Measurements from ENCODE around the gene PHF14. TPM values are rescaled to one million over a fixed set of nuclear protein-coding genes. Genes with fewer than 3 reads are reported as not detected.

Gene PHF14
- total RNA-seq, 1 experiment from 2014 or later = 40.2 TPM

DNA sequence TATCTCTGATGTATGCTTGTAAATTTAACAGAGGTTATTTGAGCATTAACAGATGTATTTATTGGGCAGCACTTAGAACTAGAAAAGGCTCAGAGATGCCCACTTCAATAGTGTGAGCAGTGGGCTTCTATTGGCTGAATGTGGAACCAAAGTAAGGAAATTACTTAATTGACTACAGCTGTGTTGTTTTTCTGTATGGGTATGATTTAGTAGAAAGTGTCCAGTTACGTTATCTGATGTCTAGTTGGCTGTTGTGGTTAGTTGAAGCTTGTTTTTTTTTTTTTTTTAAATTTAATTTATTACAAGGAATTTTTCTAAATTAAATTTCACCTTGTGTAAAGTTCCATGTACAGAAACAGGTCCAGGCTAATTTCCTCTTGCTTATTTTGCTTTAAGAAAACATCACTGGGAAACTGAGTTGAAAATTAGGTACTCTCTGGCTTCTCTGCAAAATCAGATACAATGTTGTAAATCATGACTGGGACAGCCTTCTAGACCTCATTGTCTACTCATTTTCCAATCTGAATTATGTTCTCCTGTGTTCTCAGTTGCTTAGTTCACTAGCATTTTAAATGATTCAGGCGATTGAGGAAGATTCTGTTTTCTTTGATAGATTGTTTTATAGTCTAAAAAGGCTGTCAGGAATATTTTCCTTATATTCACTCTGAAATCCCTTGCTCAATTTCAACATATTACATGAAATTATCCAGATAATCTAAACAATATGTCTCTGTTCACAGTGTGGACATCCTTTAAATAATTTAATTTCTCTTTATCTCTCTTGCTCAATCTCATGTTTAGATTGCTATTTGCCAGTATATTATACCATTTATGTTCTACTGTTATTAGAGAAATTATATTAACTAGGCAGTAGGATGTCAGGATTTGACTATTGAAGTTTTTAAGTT, 53.0 kb downstream of the PHF14 start:
- BruUV-seq (replicated peaks) = no TSS peak
- H3K4me3 Mint-ChIP-seq (ENCODE audit: low read depth, unreplicated experiment) = no peak overlapping the region
- TF ChIP-seq, protein P1, sequence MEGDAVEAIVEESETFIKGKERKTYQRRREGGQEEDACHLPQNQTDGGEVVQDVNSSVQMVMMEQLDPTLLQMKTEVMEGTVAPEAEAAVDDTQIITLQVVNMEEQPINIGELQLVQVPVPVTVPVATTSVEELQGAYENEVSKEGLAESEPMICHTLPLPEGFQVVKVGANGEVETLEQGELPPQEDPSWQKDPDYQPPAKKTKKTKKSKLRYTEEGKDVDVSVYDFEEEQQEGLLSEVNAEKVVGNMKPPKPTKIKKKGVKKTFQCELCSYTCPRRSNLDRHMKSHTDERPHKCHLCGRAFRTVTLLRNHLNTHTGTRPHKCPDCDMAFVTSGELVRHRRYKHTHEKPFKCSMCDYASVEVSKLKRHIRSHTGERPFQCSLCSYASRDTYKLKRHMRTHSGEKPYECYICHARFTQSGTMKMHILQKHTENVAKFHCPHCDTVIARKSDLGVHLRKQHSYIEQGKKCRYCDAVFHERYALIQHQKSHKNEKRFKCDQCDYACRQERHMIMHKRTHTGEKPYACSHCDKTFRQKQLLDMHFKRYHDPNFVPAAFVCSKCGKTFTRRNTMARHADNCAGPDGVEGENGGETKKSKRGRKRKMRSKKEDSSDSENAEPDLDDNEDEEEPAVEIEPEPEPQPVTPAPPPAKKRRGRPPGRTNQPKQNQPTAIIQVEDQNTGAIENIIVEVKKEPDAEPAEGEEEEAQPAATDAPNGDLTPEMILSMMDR (IDR thresholded peaks at IDR 0.05; ENCODE audit: unreplicated experiment) = no peak
- H3K27ac Mint-ChIP-seq (ENCODE audit: unreplicated experiment) = no peak overlapping the region
- H3K36me3 Mint-ChIP-seq (ENCODE audit: insufficient read depth, unreplicated experiment) = peaks cover 14% of the 10 kb centered on the region
- no peaks in the 10 kb centered on the region for H3K9me3 Mint-ChIP-seq (ENCODE audit: low read depth, unreplicated experiment)
- DNase-seq = no peak
- H3K4me1 Mint-ChIP-seq (ENCODE audit: low read depth, unreplicated experiment) = no peaks in the 10 kb centered on the region
- H3K27me3 Mint-ChIP-seq (ENCODE audit: unreplicated experiment) = no peaks in the 10 kb centered on the region
- CTCF ChIA-PET = interaction anchor here (0.6 kb wide), 1 partner anchor 145 kb away, joined by 4 read pairs; no protein-coding TSS in a partner anchor
- intact Hi-C loops (cut with micrococcal nuclease; ENCODE audit: unreplicated experiment) = no loop called here

DNA sequence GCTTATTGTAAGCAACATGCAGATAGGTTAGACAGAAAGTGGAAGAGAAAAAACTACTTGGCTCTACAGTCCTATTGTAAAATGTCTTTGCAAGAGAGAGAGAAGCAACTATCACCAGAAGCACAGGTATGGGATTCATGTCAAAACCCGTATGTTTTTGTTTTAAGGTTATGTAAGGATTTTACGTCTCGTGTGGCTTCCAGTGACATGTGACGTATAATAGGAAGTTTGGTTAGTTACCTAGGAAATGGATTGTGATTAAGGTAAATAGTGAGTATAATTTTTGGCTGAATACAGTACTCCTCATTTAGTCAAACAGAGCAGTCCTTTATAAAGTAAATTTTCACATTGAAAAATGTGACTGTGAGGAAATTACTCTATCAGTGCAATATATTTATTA, 62.0 kb downstream of the PHF14 start:
- peaks cover 4% of the 10 kb centered on the region for H3K36me3 Mint-ChIP-seq (ENCODE audit: insufficient read depth, unreplicated experiment)
- no TSS peak for BruUV-seq (replicated peaks)
- no peak overlapping the region for H3K4me3 Mint-ChIP-seq (ENCODE audit: low read depth, unreplicated experiment)
- H3K4me1 Mint-ChIP-seq (ENCODE audit: low read depth, unreplicated experiment) = no peaks in the 10 kb centered on the region
- CTCF ChIA-PET = no interaction called here
- no peaks in the 10 kb centered on the region for H3K9me3 Mint-ChIP-seq (ENCODE audit: low read depth, unreplicated experiment)
- DNase-seq = no peak
- TF ChIP-seq, protein P1 (IDR thresholded peaks at IDR 0.05; ENCODE audit: unreplicated experiment) = no peak
- intact Hi-C loops (cut with micrococcal nuclease; ENCODE audit: unreplicated experiment) = no loop called here
- H3K27ac Mint-ChIP-seq (ENCODE audit: unreplicated experiment) = no peak overlapping the region
- H3K27me3 Mint-ChIP-seq (ENCODE audit: unreplicated experiment) = no peaks in the 10 kb centered on the region

DNA sequence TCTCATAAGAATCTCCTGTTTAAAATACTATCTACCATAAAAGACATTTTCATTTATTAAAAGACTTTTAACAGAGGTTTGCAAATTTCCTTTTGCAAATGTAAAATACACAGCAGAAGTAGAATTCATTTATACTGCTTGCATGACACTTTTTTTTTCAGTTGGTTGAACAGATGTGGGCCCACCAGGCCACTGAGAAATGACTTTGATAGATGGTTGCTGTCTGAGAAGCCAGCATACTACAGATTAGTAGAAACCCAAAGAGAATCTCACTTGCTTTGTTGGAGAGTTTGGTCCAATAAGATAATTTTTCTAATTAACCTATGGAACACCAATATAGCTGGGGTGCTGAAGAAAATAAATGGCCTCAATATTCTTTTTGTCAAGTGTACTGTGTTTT, 66.3 kb downstream of the PHF14 start:
- BruUV-seq (replicated peaks) = no TSS peak
- TF ChIP-seq, protein P1 (IDR thresholded peaks at IDR 0.05; ENCODE audit: unreplicated experiment) = no peak
- CTCF ChIA-PET = no interaction called here
- Mint-ChIP-seq H3K9me3 (ENCODE audit: low read depth, unreplicated experiment) (no peaks in the 10 kb centered on the region), H3K4me3 (ENCODE audit: low read depth, unreplicated experiment) (no peak overlapping the region), H3K27me3 (ENCODE audit: unreplicated experiment) (no peaks in the 10 kb centered on the region), H3K4me1 (ENCODE audit: low read depth, unreplicated experiment) (no peaks in the 10 kb centered on the region), H3K27ac (ENCODE audit: unreplicated experiment) (no peak overlapping the region), H3K36me3 (ENCODE audit: insufficient read depth, unreplicated experiment) (peaks cover 4% of the 10 kb centered on the region)
- DNase-seq = no peak
- intact Hi-C loops (cut with micrococcal nuclease; ENCODE audit: unreplicated experiment) = no loop called here

DNA sequence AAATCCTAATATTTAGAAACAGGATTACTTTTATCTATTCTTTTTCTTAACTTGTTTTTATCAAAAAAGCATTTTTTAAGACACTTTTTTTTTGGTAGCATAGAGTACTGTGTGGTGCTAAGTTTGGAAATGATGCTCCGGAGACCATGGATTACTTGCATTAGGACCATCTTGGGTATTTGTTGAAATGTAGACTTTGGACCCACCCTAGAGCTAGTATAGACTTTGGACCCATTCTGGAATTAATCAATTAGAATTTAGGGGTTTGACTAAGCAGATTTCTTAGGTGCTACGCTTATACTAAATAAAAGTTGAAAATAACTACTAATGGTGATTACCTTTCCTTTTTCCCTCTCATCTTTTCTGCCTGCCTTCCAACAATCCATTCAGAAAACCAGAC, 80.4 kb downstream of the PHF14 start:
- no peak for DNase-seq
- no peaks in the 10 kb centered on the region for H3K4me1 Mint-ChIP-seq (ENCODE audit: low read depth, unreplicated experiment)
- CTCF ChIA-PET = no interaction called here
- H3K27ac Mint-ChIP-seq (ENCODE audit: unreplicated experiment) = no peak overlapping the region
- H3K4me3 Mint-ChIP-seq (ENCODE audit: low read depth, unreplicated experiment) = no peak overlapping the region
- TF ChIP-seq, protein P1 (IDR thresholded peaks at IDR 0.05; ENCODE audit: unreplicated experiment) = no peak
- no peaks in the 10 kb centered on the region for H3K27me3 Mint-ChIP-seq (ENCODE audit: unreplicated experiment)
- no peaks in the 10 kb centered on the region for H3K36me3 Mint-ChIP-seq (ENCODE audit: insufficient read depth, unreplicated experiment)
- no peaks in the 10 kb centered on the region for H3K9me3 Mint-ChIP-seq (ENCODE audit: low read depth, unreplicated experiment)
- intact Hi-C loops (cut with micrococcal nuclease; ENCODE audit: unreplicated experiment) = no loop called here
- no TSS peak for BruUV-seq (replicated peaks)

Measured in Calu3 (cell line).